HCT116 (cell line): ENCODE results near the gene UBA7. TPM values are rescaled to one million over a fixed set of nuclear protein-coding genes. Genes with fewer than 3 reads are reported as not detected.

Source experiments
- ATAC-seq: fragments of 200-7000 bp; cut with Tn5 transposase; 2 replicates; pipeline ENCODE4 v1.9.1; 2020; ENCODE audit warnings: mild to moderate bottlenecking, moderate library complexity
- BruUV-seq: library from RNA; stranded (reverse); fragments of 400-500 nt; replicated peaks from 2 replicates; lab custom pipeline; 2021; lab: Mats Ljungman, UMichigan
- CTCF ChIA-PET: fragments of 300-600 bp; sonication (Branson Sonifier 250); formaldehyde crosslinking; loops from one replicate; lab custom pipeline; 2021; ENCODE audit warnings: antibody characterized with exemption; lab: Charles Lee
- POLR2A ChIA-PET: fragments of 300-600, 350-600 bp; sonication (Branson Sonifier 250); formaldehyde crosslinking; loops from one replicate; lab custom pipeline; 2021; ENCODE audit warnings: antibody characterized with exemption; lab: Charles Lee
- RAD21 ChIA-PET, 2 experiments: fragments of 300-600 bp; sonication (Branson Sonifier 250); formaldehyde crosslinking; loops; one replicate each; lab custom pipeline; 2023; ENCODE audit warnings: low total read pairs in 2 of 2; ENCODE audit not compliant: uncharacterized antibody in 2 of 2, unreplicated experiment in 2 of 2, low non-redundant PET in 1 of 2; lab: Charles Lee
- DNase-seq: peaks from one replicate; pipeline ENCODE4 v3.0.0-alpha.2; 2010; ENCODE audit warnings: low read depth, low spot score
- H2AFZ ChIP-seq: fragments of 200-600 bp; shearing (Covaris generic), sonication (generic); 2 replicates; pipeline ENCODE4 v1.6.1; 2017; ENCODE audit warnings: low read depth, mixed run types, mixed read lengths, antibody characterized with exemption, low read length; ENCODE audit not compliant: poor library complexity, severe bottlenecking
- H3K27ac ChIP-seq: 2 replicates; pipeline ENCODE4 v1.5.1; 2012; ENCODE audit warnings: low read depth, low read length
- H3K27me3 ChIP-seq: fragments of 200-600 bp; sonication (generic); 2 replicates; pipeline ENCODE4 v1.6.1; 2016; ENCODE audit warnings: mixed run types, low read length, mixed read lengths; ENCODE audit not compliant: insufficient read depth
- H3K36me3 ChIP-seq, 2 experiments: fragments of 200-500 bp in 1 of 2; fragments of 200-600 bp in 1 of 2; sonication (Bioruptor generic) in 1 of 2; sonication (generic) in 1 of 2; 2 replicates each; pipeline versions ENCODE4 v1.5.1 to v1.6.1; 2014 to 2016; ENCODE audit warnings: low read length in 2 of 2, inconsistent platforms in 1 of 2, mixed read lengths in 1 of 2, mixed run types in 1 of 2; ENCODE audit not compliant: insufficient read depth in 2 of 2, control insufficient read depth in 1 of 2
- H3K4me1 ChIP-seq, 2 experiments: fragments of 200-600 bp in 1 of 2; sonication (generic) in 1 of 2; 2 replicates each; pipeline versions ENCODE4 v1.5.1 to v1.6.1; 2012 to 2017; ENCODE audit warnings: low read length in 2 of 2, inconsistent platforms in 1 of 2, mild to moderate bottlenecking in 1 of 2, mixed read lengths in 1 of 2, mixed run types in 1 of 2, moderate library complexity in 1 of 2; ENCODE audit not compliant: insufficient read depth in 2 of 2, control insufficient read depth in 1 of 2
- H3K4me2 ChIP-seq: fragments of 200-600 bp; sonication (generic); 2 replicates; pipeline ENCODE4 v1.6.1; 2017; ENCODE audit warnings: mixed run types, low read length, mixed read lengths
- H3K4me3 ChIP-seq, 2 experiments: fragments of 200-600 bp in 1 of 2; sonication (generic) in 1 of 2; replicated peaks in 1 of 2; 2 replicates each; pipeline ENCODE4 v1.5.1; 2011 to 2016; ENCODE audit warnings: low read length in 2 of 2, control low read depth in 1 of 2, low read depth in 1 of 2, mild to moderate bottlenecking in 1 of 2, mixed read lengths in 1 of 2, mixed run types in 1 of 2
- H3K79me2 ChIP-seq: fragments of 200-600 bp; sonication (generic); 2 replicates; pipeline ENCODE4 v1.6.1; 2017; ENCODE audit warnings: mild to moderate bottlenecking, mixed run types, low read length, moderate library complexity, mixed read lengths; ENCODE audit not compliant: insufficient read depth
- H3K9ac ChIP-seq: fragments of 200-600 bp; sonication (generic); 2 replicates; pipeline ENCODE4 v1.6.1; 2016; ENCODE audit warnings: low read length, mixed read lengths
- H3K9me2 ChIP-seq: fragments of 200-600 bp; sonication (generic), shearing (Covaris generic); 2 replicates; pipeline ENCODE4 v1.6.1; 2017; ENCODE audit warnings: mixed run types, mild to moderate bottlenecking, moderate library complexity; ENCODE audit not compliant: insufficient read depth
- H3K9me3 ChIP-seq, 2 experiments: fragments of 200-500 bp in 1 of 2; fragments of 200-600 bp in 1 of 2; sonication (Bioruptor generic) in 1 of 2; sonication (generic) in 1 of 2; 2 replicates each; pipeline ENCODE4 v1.6.1; 2014 to 2017; ENCODE audit warnings: low read length in 2 of 2, mixed read lengths in 2 of 2, inconsistent platforms in 1 of 2, low read depth in 1 of 2, mild to moderate bottlenecking in 1 of 2, mixed run types in 1 of 2, moderate library complexity in 1 of 2; ENCODE audit not compliant: control insufficient read depth in 1 of 2, insufficient read depth in 1 of 2
- H4K20me1 ChIP-seq: fragments of 200-600 bp; sonication (generic), shearing (Covaris generic); 2 replicates; pipeline ENCODE4 v1.6.1; 2017; ENCODE audit warnings: mixed run types, mild to moderate bottlenecking, moderate library complexity; ENCODE audit not compliant: insufficient read depth
- CBX3 ChIP-seq: IDR thresholded peaks from 2 replicates; pipeline ENCODE4 v1.6.1; 2012; ENCODE audit warnings: low read depth
- CEBPB ChIP-seq: IDR thresholded peaks from 2 replicates; pipeline ENCODE4 v1.6.1; 2012; ENCODE audit warnings: low read depth
- ELF1 ChIP-seq: IDR thresholded peaks from 2 replicates; pipeline ENCODE4 v1.6.1; 2012; ENCODE audit warnings: low read depth, borderline replicate concordance
- EZH2phosphoT487 ChIP-seq: fragments of 200-600 bp; IDR thresholded peaks from 2 replicates; pipeline ENCODE4 v1.6.1; 2018; ENCODE audit warnings: antibody characterized with exemption, borderline replicate concordance
- JUND ChIP-seq: IDR thresholded peaks from 2 replicates; pipeline ENCODE4 v1.6.1; 2012
- POLR2A ChIP-seq: IDR thresholded peaks from 2 replicates; pipeline ENCODE4 v1.7.0; 2011; ENCODE audit warnings: borderline replicate concordance; ENCODE audit not compliant: insufficient read depth, insufficient read length; ENCODE audit errors: extremely low read depth
- POLR2AphosphoS5 ChIP-seq: IDR thresholded peaks from 2 replicates; pipeline ENCODE4 v1.6.1; 2011; ENCODE audit warnings: mild to moderate bottlenecking, low read depth, low read length, moderate library complexity
- RAD21 ChIP-seq: IDR thresholded peaks from 2 replicates; pipeline ENCODE4 v1.6.1; 2012; ENCODE audit warnings: low read depth, mild to moderate bottlenecking
- SIN3A ChIP-seq: IDR thresholded peaks from 2 replicates; pipeline ENCODE4 v1.6.1; 2012; ENCODE audit warnings: low read depth
- ZFX ChIP-seq: fragments of 450-650 bp; IDR thresholded peaks from 2 replicates; pipeline ENCODE4 v1.6.1; 2017
- ZNF274 ChIP-seq: fragments of 200-500 bp; sonication (Bioruptor generic); IDR thresholded peaks from 2 replicates; pipeline ENCODE4 v1.6.1; 2014; ENCODE audit warnings: mild to moderate bottlenecking, low read depth, low read length, inconsistent platforms
- intact Hi-C: fragments of 100-400 bp; cut with micrococcal nuclease; formaldehyde crosslinking; loops from 2 replicates; pipeline ENCODE4 v1.10.0; 2022
- total RNA-seq: library from RNA; stranded (reverse); gene quantifications from one replicate; pipeline ENCODE4 v1.2.1, GENCODE V29; 2021; ENCODE audit not compliant: unreplicated experiment
- TF ChIP-seq, protein P1 (sequence below): IDR thresholded peaks from 2 replicates; pipeline ENCODE4 v1.6.1; 2011; ENCODE audit warnings: mild to moderate bottlenecking, low read length, moderate library complexity; ENCODE audit not compliant: insufficient replicate concordance; ENCODE audit errors: extremely low read depth
- TF ChIP-seq, protein P2 (sequence below): IDR thresholded peaks from 2 replicates; pipeline ENCODE4 v1.6.1; 2012
- TF ChIP-seq, protein P3 (sequence below), 3 experiments: fragments of 200-600 bp in 1 of 3; sonication (generic) in 1 of 3; IDR thresholded peaks in 2 of 3; conservative IDR thresholded peaks in 1 of 3; 2 replicates each; pipeline ENCODE4 v1.5.1; 2012 to 2017; ENCODE audit warnings: low read depth in 2 of 3, low read length in 2 of 3, antibody characterized with exemption in 1 of 3, borderline replicate concordance in 1 of 3, control low read depth in 1 of 3, mild to moderate bottlenecking in 1 of 3, mixed read lengths in 1 of 3, mixed run types in 1 of 3, moderate library complexity in 1 of 3; ENCODE audit not compliant: insufficient read depth in 1 of 3
- TF ChIP-seq, protein P4 (sequence below): IDR thresholded peaks from 2 replicates; pipeline ENCODE4 v1.6.1; 2012

The UBA7 gene
- total RNA-seq, 1 experiment from 2014 or later, result 2.6 TPM

DNA sequence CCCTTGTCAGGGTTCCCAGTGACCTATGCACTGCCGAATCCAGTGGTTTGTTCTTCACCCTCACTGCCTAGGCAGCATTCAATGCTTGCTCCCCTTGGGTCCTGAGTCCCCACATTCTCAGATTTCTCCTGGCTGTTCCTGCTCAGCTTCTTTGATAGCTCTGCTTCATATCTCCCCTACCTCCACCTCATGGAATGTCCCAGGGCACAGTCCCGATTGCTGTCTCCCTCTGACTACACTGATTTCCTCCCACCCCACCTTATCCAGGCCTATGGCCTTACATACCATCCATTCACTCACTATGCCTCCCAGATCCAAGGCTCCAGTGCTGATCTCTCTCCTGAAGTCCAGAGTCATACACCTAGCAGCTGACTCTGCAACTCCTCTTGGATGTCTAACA lies 12.6 kb downstream of the UBA7 start:
- ChIA-PET POLR2A (interaction anchor here (0.6 kb wide), 1 partner anchor 781 kb away, joined by 3 read pairs; no protein-coding TSS in a partner anchor), CTCF (interaction anchor here (3.0 kb wide), 1 partner anchor 40 kb away, joined by 13 read pairs; no protein-coding TSS in a partner anchor), RAD21 (no interaction called here)
- DNase-seq, result no peak
- no TSS peak for BruUV-seq
- Histone ChIP-seq H3K9me3 (no peaks in the 10 kb centered on the region), H3K9ac (no peak overlapping the region), H4K20me1 (no peaks in the 10 kb centered on the region), H3K4me3 (no peak overlapping the region), H3K27ac (no peak overlapping the region), H2AFZ (no peak overlapping the region), H3K9me2 (no peaks in the 10 kb centered on the region), H3K27me3 (no peaks in the 10 kb centered on the region), H3K36me3 (no peaks in the 10 kb centered on the region), H3K4me2 (no peak overlapping the region), H3K4me1 (peaks cover 5 to 33% of the 10 kb centered on the region in 2 experiments; a peak in 3 of 4 replicates), H3K79me2 (no peaks in the 10 kb centered on the region)
- ATAC-seq, result no peak
- intact Hi-C loops, result no loop called here
- TF ChIP-seq, protein P1, sequence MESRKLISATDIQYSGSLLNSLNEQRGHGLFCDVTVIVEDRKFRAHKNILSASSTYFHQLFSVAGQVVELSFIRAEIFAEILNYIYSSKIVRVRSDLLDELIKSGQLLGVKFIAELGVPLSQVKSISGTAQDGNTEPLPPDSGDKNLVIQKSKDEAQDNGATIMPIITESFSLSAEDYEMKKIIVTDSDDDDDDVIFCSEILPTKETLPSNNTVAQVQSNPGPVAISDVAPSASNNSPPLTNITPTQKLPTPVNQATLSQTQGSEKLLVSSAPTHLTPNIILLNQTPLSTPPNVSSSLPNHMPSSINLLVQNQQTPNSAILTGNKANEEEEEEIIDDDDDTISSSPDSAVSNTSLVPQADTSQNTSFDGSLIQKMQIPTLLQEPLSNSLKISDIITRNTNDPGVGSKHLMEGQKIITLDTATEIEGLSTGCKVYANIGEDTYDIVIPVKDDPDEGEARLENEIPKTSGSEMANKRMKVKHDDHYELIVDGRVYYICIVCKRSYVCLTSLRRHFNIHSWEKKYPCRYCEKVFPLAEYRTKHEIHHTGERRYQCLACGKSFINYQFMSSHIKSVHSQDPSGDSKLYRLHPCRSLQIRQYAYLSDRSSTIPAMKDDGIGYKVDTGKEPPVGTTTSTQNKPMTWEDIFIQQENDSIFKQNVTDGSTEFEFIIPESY, result no peak
- TF ChIP-seq POLR2AphosphoS5, result no peak
- TF ChIP-seq POLR2A, result no peak
- no peak for TF ChIP-seq ZNF274
- TF ChIP-seq, protein P2, sequence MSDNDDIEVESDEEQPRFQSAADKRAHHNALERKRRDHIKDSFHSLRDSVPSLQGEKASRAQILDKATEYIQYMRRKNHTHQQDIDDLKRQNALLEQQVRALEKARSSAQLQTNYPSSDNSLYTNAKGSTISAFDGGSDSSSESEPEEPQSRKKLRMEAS, result no peak
- no peak for TF ChIP-seq RAD21
- TF ChIP-seq CBX3, result no peak
- TF ChIP-seq SIN3A, result no peak
- TF ChIP-seq ELF1, result no peak
- no peak for TF ChIP-seq ZFX
- TF ChIP-seq, protein P3, sequence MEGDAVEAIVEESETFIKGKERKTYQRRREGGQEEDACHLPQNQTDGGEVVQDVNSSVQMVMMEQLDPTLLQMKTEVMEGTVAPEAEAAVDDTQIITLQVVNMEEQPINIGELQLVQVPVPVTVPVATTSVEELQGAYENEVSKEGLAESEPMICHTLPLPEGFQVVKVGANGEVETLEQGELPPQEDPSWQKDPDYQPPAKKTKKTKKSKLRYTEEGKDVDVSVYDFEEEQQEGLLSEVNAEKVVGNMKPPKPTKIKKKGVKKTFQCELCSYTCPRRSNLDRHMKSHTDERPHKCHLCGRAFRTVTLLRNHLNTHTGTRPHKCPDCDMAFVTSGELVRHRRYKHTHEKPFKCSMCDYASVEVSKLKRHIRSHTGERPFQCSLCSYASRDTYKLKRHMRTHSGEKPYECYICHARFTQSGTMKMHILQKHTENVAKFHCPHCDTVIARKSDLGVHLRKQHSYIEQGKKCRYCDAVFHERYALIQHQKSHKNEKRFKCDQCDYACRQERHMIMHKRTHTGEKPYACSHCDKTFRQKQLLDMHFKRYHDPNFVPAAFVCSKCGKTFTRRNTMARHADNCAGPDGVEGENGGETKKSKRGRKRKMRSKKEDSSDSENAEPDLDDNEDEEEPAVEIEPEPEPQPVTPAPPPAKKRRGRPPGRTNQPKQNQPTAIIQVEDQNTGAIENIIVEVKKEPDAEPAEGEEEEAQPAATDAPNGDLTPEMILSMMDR (IDR thresholded peaks at IDR 0.05 in 2 of 3, conservative IDR thresholded peaks at IDR 0.05 in 1 of 3; ENCODE audit: borderline replicate concordance in 1 of 3, insufficient read depth in 1 of 3, low read depth in 2 of 3, low read length in 2 of 3), result no peak
- TF ChIP-seq, protein P4, sequence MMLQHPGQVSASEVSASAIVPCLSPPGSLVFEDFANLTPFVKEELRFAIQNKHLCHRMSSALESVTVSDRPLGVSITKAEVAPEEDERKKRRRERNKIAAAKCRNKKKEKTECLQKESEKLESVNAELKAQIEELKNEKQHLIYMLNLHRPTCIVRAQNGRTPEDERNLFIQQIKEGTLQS, result no peak
- TF ChIP-seq JUND, result no peak
- no peak for TF ChIP-seq CEBPB
- TF ChIP-seq EZH2phosphoT487, result no peak
- TF ChIP-seq, all 23 proteins: peak for 0
